Gastrocnemius medialis (tissue), 4 donors: Measurements from ENCODE around the gene CACNA1C. TPM values are rescaled to one million over a fixed set of nuclear protein-coding genes. Genes with fewer than 3 reads are reported as not detected.

Source experiments
- ATAC-seq, 2 donors: fragments of 150-250 bp; one replicate each; pipeline ENCODE4 v1.9.1; 2016
- DNase-seq, 2 donors: peaks; one replicate each; pipeline ENCODE4 v3.0.0-alpha.2; 2019
- H3K27ac ChIP-seq, 4 donors: fragments of 200-600 bp; sonication (generic); 1 replicate in 1 of 4; 2 replicates in 3 of 4; pipeline ENCODE4 v1.5.1; 2016 to 2018; ENCODE audit warnings: mild to moderate bottlenecking in 2 of 4, moderate library complexity in 1 of 4
- H3K27me3 ChIP-seq, 3 donors: fragments of 200-600 bp; sonication (generic) in 2 of 3; 1 replicate in 1 of 3; 2 replicates in 2 of 3; pipeline versions ENCODE4 v1.5.1 to v1.6.0; 2016 to 2019; ENCODE audit warnings: mild to moderate bottlenecking in 1 of 3, moderate library complexity in 1 of 3
- H3K36me3 ChIP-seq, 2 donors: fragments of 200-600 bp; sonication (generic) in 1 of 2; one replicate each; pipeline ENCODE4 v1.5.1; 2017 to 2018
- H3K4me1 ChIP-seq, 2 donors: fragments of 200-600 bp; sonication (generic) in 1 of 2; one replicate each; pipeline ENCODE4 v1.5.1; 2016 to 2017; ENCODE audit warnings: mild to moderate bottlenecking in 2 of 2
- H3K4me3 ChIP-seq, 4 donors: fragments of 200-600 bp; sonication (generic) in 3 of 4; 1 replicate in 1 of 4; 2 replicates in 3 of 4; pipeline ENCODE4 v1.5.1; 2016 to 2019; ENCODE audit warnings: mild to moderate bottlenecking in 2 of 4
- H3K9me3 ChIP-seq, 3 donors: fragments of 200-600 bp; sonication (generic) in 2 of 3; 1 replicate in 1 of 3; 2 replicates in 2 of 3; pipeline ENCODE4 v1.5.1; 2016 to 2019
- POLR2A ChIP-seq, 2 donors: fragments of 450-650 bp; IDR thresholded peaks; one replicate each; pipeline ENCODE4 v1.6.1; 2017; ENCODE audit warnings: antibody characterized with exemption in 2 of 2, mild to moderate bottlenecking in 2 of 2, moderate library complexity in 2 of 2
- in situ Hi-C, 4 donors: fragments of 200-750 bp; cut with MboI; loops; one replicate each; pipeline versions ENCODE4 v1.15.0 to v1.8.0; 2017; ENCODE audit warnings: low sequenced_read_pairs in 4 of 4
- intact Hi-C: fragments of 100-400 bp; cut with DNase I; formaldehyde crosslinking; loops from one replicate; pipeline ENCODE4 v1.15.1; 2023; ENCODE audit warnings: low total_unique reads
- total RNA-seq, 4 donors: library from RNA; depleted of rRNA; stranded (reverse); fragments of >200 nt; gene quantifications; one replicate each; pipeline versions ENCODE4 v1.1.0 to v1.2.3, GENCODE V29; 2016
- TF ChIP-seq, protein P1 (sequence below), 5 experiments: fragments of 450-650 bp in 3 of 5; fragments of 200-600 bp in 2 of 5; sonication (generic) in 2 of 5; IDR thresholded peaks in 4 of 5; conservative IDR thresholded peaks in 1 of 5; 1 replicate in 4 of 5; 2 replicates in 1 of 5; pipeline ENCODE4 v1.5.1; 2016 to 2019; ENCODE audit warnings: antibody characterized with exemption in 5 of 5, mild to moderate bottlenecking in 3 of 5, moderate library complexity in 3 of 5

CACNA1C gene
- total RNA-seq, 4 donors from 2014 or later, result 0.80 to 1.8 (median 0.91) TPM

DNA sequence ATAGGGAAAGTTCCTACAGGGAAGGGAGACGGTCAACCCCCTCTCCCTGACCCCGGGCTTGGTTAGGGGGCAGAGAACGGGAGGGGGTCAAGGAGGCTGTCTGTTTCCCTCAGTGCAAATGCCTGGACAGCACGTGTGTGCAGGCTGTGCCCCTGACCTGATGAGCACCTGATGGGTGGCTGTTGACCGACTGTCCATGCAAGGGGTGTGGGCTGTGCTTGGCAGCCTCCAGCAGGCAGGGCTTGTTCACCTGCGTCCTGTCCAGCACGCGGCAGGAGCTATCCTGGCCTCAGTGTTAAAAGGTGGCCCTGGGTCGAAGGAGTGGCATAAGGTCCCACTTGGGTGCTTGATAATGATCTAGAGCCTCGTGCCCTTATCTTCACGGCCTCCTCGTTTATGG, 221.0 kb downstream of the CACNA1C start:
- no peaks in the 10 kb centered on the region for H3K9me3 ChIP-seq
- no peaks in the 10 kb centered on the region for H3K36me3 ChIP-seq
- in situ Hi-C loops, result loop anchor here in 1 of 4 donors (25.0 kb wide), 1 partner anchor 211 kb away; the partner anchor contains the start of gene CACNA1C
- ATAC-seq, result no peak
- H3K27me3 ChIP-seq, result peaks cover under 1 to 10% (median 8%) of the 10 kb centered on the region in 3 donors
- no peak for DNase-seq
- H3K27ac ChIP-seq, result no peak overlapping the region
- TF ChIP-seq, protein P1, sequence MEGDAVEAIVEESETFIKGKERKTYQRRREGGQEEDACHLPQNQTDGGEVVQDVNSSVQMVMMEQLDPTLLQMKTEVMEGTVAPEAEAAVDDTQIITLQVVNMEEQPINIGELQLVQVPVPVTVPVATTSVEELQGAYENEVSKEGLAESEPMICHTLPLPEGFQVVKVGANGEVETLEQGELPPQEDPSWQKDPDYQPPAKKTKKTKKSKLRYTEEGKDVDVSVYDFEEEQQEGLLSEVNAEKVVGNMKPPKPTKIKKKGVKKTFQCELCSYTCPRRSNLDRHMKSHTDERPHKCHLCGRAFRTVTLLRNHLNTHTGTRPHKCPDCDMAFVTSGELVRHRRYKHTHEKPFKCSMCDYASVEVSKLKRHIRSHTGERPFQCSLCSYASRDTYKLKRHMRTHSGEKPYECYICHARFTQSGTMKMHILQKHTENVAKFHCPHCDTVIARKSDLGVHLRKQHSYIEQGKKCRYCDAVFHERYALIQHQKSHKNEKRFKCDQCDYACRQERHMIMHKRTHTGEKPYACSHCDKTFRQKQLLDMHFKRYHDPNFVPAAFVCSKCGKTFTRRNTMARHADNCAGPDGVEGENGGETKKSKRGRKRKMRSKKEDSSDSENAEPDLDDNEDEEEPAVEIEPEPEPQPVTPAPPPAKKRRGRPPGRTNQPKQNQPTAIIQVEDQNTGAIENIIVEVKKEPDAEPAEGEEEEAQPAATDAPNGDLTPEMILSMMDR (IDR thresholded peaks at IDR 0.05 in 4 of 5, conservative IDR thresholded peaks at IDR 0.05 in 1 of 5), result no peak
- TF ChIP-seq POLR2A (IDR thresholded peaks at IDR 0.05), result no peak
- H3K4me1 ChIP-seq, result no peaks in the 10 kb centered on the region
- H3K4me3 ChIP-seq, result no peak overlapping the region
- intact Hi-C loops, result no loop called here

DNA sequence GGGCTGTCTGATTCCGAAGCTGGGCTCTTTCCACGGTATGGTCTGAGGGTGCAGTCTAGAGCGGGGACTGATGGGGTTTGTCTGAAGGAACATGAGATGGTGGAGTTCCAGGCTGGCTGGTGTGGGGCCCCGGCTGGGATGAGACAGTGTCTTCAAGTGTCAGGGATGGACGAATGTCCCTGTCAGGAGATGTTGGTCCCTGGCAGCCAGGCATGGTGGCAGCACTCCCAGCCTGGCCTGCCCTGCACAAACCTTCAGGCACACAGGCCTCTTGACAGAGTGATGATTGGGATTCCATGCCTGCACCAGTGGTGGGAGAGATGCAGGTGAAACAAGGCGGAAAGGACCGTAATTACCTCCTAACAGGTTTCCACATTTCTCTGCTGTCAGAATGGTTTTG, 221.9 kb downstream of the CACNA1C start:
- Histone ChIP-seq H3K36me3 (no peaks in the 10 kb centered on the region), H3K27ac (no peak overlapping the region), H3K9me3 (no peaks in the 10 kb centered on the region), H3K27me3 (no peaks in the 10 kb centered on the region), H3K4me3 (no peak overlapping the region), H3K4me1 (no peaks in the 10 kb centered on the region)
- ATAC-seq (no peak), DNase-seq (no peak)
- TF ChIP-seq, protein P1 (IDR thresholded peaks at IDR 0.05 in 4 of 5, conservative IDR thresholded peaks at IDR 0.05 in 1 of 5), result no peak
- TF ChIP-seq POLR2A (IDR thresholded peaks at IDR 0.05), result no peak
- intact Hi-C loops, result no loop called here
- in situ Hi-C loops, result loop anchor here in 1 of 4 donors (25.0 kb wide), 2 partner anchors 212 to 462 kb away; partner anchors contain the start of genes CACNA1C and LRTM2

DNA sequence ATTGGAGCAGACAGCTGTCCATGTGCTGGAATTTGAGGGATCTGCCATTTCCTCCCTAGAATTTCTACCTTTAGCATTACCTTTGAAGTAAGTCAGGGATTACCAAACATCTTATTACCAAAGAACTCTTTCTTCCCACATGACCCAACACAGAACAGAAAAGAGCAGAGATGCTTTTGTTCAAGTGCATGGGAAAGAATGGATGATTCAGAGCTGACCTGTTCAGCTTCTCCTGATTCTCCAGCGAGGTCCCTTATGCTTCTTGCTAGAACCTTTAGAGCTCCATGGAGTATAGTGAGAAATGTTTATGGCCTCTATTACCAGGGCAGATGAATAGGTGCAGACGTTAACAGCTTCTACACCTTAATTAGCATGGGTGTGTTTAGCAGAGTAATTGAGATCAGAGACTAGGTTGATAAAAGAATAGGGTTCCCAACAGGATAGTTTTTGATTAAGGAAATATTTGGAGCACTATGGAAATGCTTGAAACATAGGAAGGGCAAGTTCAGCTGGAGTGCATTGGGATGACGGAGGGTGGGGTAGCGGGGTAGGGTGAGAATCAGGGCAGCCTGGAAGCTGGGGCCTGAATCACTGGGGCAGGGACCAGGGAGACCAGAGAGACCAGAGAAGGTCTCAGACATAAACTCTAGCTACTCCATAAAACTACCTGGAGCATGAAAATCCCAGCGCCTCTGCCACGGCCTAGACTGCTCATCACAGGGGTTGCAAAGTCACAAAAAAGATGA, 223.7 kb downstream of the CACNA1C start:
- no peak overlapping the region for H3K27ac ChIP-seq
- no peak for ATAC-seq
- no peaks in the 10 kb centered on the region for H3K27me3 ChIP-seq
- H3K4me3 ChIP-seq, result no peak overlapping the region
- TF ChIP-seq, protein P1 (IDR thresholded peaks at IDR 0.05 in 4 of 5, conservative IDR thresholded peaks at IDR 0.05 in 1 of 5), result no peak
- no peak for TF ChIP-seq POLR2A (IDR thresholded peaks at IDR 0.05)
- no peaks in the 10 kb centered on the region for H3K4me1 ChIP-seq
- in situ Hi-C loops (loop anchor here in 1 of 4 donors (25.0 kb wide), 1 partner anchor 464 kb away; the partner anchor contains the start of gene LRTM2), intact Hi-C loops (no loop called here)
- DNase-seq, result no peak
- H3K36me3 ChIP-seq, result no peaks in the 10 kb centered on the region
- H3K9me3 ChIP-seq, result no peaks in the 10 kb centered on the region

DNA sequence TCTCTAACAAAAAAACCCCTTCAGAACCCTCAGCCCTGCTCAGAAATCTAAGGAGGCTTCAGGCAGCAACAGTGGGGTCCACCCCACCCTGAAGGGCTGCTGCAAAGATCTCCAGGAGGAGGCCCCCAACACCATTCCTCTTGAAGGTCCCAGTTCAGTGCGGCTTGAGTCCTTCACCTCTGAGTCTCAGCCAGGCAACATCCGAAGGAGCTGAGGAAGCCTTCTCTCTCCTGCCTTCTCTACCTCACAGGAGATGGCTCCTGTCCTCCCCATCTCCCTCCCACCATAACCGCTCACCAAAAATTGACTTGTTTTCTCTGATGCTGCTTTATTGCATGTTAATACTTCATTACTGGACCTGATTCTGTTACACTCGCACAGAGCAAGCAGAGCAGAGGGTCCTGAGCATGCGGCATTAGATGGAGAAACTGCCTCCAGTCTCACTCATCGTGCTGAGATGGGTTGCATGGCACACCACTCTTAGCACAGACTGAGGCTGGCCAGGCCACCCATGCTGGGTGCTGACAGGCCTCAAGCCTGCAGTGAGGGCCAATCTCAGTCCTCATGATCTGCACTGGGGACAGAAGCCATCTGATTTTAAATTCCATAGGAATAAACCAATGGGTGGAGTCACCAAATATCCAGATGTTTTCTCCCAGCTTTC, 224.8 kb downstream of the CACNA1C start:
- Histone ChIP-seq H3K27ac (no peak overlapping the region), H3K4me3 (no peak overlapping the region), H3K36me3 (no peaks in the 10 kb centered on the region), H3K4me1 (no peaks in the 10 kb centered on the region), H3K27me3 (peaks cover 0 to 7% (median 0%) of the 10 kb centered on the region in 3 donors), H3K9me3 (no peaks in the 10 kb centered on the region)
- DNase-seq, result no peak
- TF ChIP-seq, protein P1 (IDR thresholded peaks at IDR 0.05 in 4 of 5, conservative IDR thresholded peaks at IDR 0.05 in 1 of 5), result no peak
- no peak for TF ChIP-seq POLR2A (IDR thresholded peaks at IDR 0.05)
- ATAC-seq, result no peak
- intact Hi-C loops, result no loop called here
- in situ Hi-C loops, result loop anchor here in 1 of 4 donors (25.0 kb wide), 1 partner anchor 465 kb away; the partner anchor contains the start of gene LRTM2
